HG03139 (cell line): ENCODE measurements around the gene EIF3CL.
"Not testable (repeated sequence)": the region's sequence is repeated elsewhere in the genome, so short reads cannot be mapped to it uniquely, and the experiment has no call there.

Source experiments
- ATAC-seq: cut with Tn5 transposase; IDR thresholded peaks from one replicate; pipeline ENCODE4 v1.9.1; 2021; ENCODE audit not compliant: unreplicated experiment

Gene EIF3CL

GRCh38 chr16:28403220-28404072 is at the start of gene EIF3CL:
Gene EIF3CL, minus strand, starts transcription at chr16:28403841. Its CDS starts 223 bp downstream, at chr16:28403618.
- ATAC-seq, result peak; percentile 97

- ATAC-seq, result not testable (repeated sequence)
Observed at GRCh38 chr16:28447081-28447480, 43.4 kb upstream of the EIF3CL start.

GRCh38 chr16:28446388-28446787 is 42.7 kb upstream of the EIF3CL start:
- ATAC-seq, result not testable (repeated sequence)

DNA sequence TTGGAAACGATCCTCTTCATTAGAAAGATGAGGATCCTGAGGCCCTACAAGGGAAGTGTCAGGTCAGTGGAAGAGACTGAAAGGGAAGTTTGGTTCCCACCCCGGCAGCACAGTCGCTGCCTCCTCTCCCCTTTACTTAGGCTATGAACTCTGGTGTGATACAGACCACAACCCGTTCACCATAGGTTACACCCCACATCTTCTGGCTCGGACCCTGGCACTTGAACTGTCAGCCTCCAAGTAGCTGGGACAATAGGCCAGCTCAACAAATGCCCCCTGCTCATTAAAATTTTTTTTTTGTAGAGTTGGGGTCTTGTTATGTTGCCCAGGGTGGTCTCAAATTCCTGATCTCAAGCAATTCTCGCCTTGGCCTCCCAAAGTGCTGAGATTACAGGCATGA is 40.3 kb upstream of the EIF3CL start:
- ATAC-seq, result not testable (repeated sequence)

- ATAC-seq, result not testable (repeated sequence)
Observed at GRCh38 chr16:28438899-28439298, 35.3 kb upstream of the EIF3CL start.

- ATAC-seq, result not testable (repeated sequence)
Observed at GRCh38 chr16:28435340-28435739, 31.7 kb upstream of the EIF3CL start.

DNA sequence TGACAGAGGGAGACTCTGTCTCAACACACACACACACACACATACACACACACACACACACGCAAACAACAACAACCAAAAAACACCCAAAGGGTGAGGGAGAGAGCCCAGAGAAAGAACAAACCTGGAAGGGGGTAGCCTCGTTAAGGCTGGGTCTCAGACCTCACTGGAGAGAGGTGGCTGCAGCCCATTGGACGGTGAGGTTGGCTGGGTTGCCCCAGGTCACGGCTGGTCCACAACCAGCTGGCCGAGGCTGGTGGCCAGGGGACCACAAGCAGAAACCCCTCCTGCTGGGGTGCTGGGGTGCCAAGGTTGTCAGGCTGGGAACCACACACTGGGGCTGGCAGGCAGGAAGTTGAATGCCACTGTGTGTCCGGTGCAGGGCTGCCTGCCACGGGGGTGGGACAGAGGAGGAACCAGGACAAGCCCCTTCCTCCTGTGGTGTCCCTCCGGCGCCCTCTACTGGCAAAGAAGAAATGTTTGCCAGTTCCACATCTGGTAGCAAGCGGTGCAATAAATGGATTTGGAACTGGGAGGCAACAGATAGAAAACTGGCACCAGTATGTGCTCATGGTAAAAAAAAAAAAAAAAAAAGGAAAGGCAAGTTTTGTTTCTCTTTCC is 22.5 kb upstream of the EIF3CL start:
- ATAC-seq, result not testable (repeated sequence)

GRCh38 chr16:28421071-28421750 is 17.6 kb upstream of the EIF3CL start:
- not testable (repeated sequence) for ATAC-seq

DNA sequence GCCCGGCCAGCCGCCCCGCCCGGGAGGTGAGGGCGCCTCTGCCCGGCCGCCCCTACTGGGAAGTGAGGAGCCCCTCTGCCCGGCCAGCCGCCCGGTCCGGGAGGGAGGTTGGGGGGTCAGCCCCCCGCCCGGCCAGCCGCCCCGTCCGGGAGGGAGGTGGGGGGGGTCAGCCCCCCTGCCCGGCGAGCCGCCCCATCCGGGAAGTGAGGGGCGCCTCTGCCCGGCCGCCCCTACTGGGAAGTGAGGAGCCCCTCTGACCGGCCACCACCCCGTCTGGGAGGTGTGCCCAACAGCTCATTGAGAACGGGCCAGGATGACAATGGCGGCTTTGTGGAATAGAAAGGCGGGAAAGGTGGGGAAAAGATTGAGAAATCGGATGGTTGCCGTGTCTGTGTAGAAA is 13.4 kb upstream of the EIF3CL start:
- ATAC-seq, result not testable (repeated sequence)

- ATAC-seq, result not testable (repeated sequence)
Observed at GRCh38 chr16:28414530-28414929, 10.9 kb upstream of the EIF3CL start.

GRCh38 chr16:28413585-28413984 is 9.9 kb upstream of the EIF3CL start:
- not testable (repeated sequence) for ATAC-seq

GRCh38 chr16:28392054-28392453 is 11.6 kb downstream of the EIF3CL start:
- not testable (repeated sequence) for ATAC-seq

DNA sequence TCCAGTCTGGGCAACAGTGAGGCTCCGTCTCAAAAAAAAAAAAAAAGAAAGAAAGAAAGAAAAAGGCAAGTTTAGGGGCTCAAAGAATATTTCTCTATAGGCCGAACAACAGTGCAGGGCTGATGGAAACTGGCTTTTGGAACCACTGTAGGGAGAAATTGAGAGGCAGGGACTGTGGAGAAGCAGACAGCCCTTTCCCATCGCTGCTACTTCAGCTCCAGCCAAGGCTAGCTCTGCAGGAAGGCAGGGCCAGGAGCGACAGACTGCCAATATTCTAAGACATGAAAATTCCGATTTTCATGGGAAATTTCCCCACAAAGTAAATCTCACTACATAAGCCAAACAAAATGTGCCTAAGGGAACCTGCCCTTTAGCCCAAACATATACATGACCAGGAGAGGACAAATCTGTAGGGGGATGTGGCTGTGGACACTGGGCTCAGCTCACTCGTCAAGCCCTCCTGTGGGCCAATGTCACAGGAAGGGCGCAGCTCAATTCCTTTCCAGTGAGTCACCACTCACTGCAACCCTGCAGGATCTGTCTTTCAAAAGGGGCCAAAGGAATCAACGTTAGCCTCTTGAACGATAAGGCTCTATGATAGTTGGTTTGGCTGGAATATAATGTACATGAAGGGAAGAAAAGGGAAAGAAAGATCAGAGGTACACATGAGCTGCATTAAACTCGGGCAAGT is 21.3 kb downstream of the EIF3CL start:
- not testable (repeated sequence) for ATAC-seq

DNA sequence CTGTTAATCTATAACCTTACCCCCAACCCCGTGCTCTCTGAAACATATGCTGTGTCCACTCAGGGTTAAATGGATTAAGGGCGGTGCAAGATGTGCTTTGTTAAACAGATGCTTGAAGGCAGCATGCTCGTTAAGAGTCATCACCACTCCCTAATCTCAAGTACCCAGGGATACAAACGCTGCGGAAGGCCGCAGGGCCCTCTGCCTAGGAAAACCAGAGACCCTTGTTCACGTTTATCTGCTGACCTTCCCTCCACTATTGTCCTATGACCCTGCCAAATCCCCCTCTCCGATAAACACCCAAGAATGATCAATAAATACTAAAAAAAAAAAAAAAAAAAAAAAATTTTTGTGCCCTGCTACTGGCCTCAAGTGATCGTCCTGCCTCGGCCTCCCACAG is 25.8 kb downstream of the EIF3CL start:
- not testable (repeated sequence) for ATAC-seq

- not testable (repeated sequence) for ATAC-seq
Observed at GRCh38 chr16:28377108-28377625, 26.5 kb downstream of the EIF3CL start.

- not testable (repeated sequence) for ATAC-seq
Observed at GRCh38 chr16:28375115-28375514, 28.5 kb downstream of the EIF3CL start.

DNA sequence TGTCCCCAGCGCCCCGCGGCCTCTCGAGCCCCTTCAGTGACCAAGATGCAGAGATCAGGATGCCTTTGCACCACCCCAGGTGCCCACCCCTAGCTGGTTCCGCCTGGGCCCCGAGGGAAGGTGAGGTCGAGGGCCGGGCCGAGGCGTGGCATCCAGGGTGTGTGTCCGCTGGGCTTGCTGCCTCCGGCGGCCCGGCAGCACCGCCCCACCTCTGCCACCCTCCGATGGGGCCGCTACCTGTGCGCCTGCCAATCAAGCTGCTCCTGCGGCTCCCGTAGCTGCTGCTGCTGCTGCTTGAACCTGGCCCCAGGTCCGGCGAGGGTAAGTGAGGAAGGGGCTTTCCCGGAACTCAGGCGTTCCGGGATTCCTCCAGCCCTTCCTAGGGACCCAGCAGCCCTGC is 29.4 kb downstream of the EIF3CL start:
- not testable (repeated sequence) for ATAC-seq

- not testable (repeated sequence) for ATAC-seq
Observed at GRCh38 chr16:28367926-28368325, 35.7 kb downstream of the EIF3CL start.

DNA sequence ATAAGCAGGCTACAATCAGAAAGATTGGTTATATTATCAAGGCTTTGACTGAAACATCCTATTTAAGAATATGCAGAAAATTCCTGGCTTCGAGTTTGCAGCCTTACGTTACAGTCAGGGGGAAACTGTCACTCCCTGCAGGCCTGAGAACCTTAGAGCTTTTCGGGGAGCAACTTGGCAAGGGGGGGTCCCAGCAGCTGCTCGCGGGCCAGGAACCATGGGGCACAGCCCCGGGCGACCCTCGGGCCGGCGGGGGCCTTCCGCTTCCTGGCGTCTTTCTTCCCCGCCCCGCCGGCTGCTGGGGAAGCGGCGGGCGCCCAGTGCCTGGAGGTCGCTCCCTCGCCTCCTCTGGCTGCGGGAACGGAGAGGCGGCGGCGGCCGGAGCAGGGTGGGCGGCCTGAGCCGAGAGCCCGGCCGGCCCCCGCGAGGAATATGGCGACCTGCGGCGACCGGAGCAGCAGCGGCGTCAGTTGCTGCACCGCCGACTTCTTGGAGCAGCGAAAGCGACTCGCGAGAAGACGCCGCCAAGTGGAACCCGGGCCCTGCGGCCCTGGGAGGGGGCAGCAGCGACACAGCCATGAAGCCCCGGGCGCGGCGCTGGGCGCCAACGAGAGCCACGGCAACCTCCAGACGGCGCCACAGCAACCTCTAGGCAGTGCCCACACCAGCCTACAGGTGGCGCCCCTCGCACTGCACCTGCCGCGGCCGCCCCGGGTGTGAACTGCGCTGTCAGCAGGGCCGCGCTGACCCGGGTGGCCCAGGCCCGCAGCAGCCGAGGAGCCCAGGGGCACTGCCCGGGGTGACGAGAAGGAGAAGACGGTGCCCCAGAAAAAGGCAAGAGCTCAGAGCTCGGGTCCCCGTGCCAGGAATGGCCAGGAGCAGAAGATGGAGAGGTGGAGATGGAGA is 39.1 kb downstream of the EIF3CL start:
- peak; percentile 92 for ATAC-seq

DNA sequence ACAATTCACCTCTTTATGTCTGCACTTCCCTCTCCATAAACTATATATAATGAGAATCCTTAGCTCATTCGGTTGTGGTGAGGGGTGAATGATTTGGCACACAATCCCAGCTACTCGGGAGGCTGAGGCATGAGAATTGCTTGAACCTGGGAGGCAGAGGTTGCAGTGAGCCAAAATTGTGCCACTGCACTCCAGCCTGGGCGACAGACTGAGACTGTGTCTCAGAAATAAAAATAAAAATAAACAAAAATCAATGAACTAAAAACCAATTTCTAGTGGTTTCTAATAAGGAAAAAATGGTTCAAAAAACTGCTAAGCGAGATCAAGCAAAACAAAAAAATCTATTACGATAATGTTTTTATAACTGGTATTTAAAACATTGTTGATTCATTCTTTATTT is 40.2 kb downstream of the EIF3CL start, which contains the start of gene NPIPB6:
Gene NPIPB6 (minus strand): TSS at position 101 of the 400 bp plus-strand sequence. CDS start 686 bp downstream, outside the sequence.
- not testable (repeated sequence) for ATAC-seq
